A549 (cell line): ENCODE results near the gene SRGAP1. TPM values are rescaled to one million over a fixed set of nuclear protein-coding genes. Genes with fewer than 3 reads are reported as not detected.

Experiments used
- ATAC-seq, 2 experiments: fragments of 200-7000 bp in 1 of 2; fragments of >200 bp in 1 of 2; cut with Nextera tagmentation in 1 of 2; cut with Tn5 transposase in 1 of 2; 3 replicates each; pipeline versions ENCODE4 v1.8.0 to v1.9.1; 2018 to 2020; ENCODE audit warnings: mild to moderate bottlenecking in 1 of 2, moderate library complexity in 1 of 2
- CTCF ChIA-PET: fragments of 300-600 bp; sonication (Branson Sonifier 250); formaldehyde crosslinking; extraction: SDS; loops from one replicate; lab custom pipeline; 2021; ENCODE audit warnings: antibody characterized with exemption, inconsistent platforms; lab: Yijun Ruan, JAX
- POLR2A ChIA-PET: fragments of 350-600 bp; formaldehyde crosslinking; extraction: SDS; loops from one replicate; lab custom pipeline; 2021; ENCODE audit warnings: antibody characterized with exemption, inconsistent platforms; lab: Yijun Ruan, JAX
- DNase-seq, 2 experiments: peaks; one replicate each; pipeline versions ENCODE4 v3.0.0 to v3.0.0-alpha.2; 2011 to 2016; ENCODE audit warnings: low read depth in 1 of 2, low spot score in 1 of 2
- FAIRE-seq: peaks from 2 replicates; lab custom pipeline; 2011; peaks lifted over from hg19 to GRCh38; lab: Jason Lieb, UNC
- H3K27ac ChIP-seq, 2 experiments: fragments of >200 bp; sonication (Bioruptor Twin); formaldehyde crosslinking; 3 replicates each; pipeline ENCODE4 v1.5.1; 2016 to 2017
- H3K4me1 ChIP-seq: fragments of >200 bp; sonication (Bioruptor Twin); formaldehyde crosslinking; 3 replicates; pipeline ENCODE4 v1.6.1; 2016
- H3K4me2 ChIP-seq: fragments of >200 bp; sonication (Bioruptor Twin); formaldehyde crosslinking; 3 replicates; pipeline ENCODE4 v1.6.1; 2016
- H3K4me3 ChIP-seq: fragments of >200 bp; sonication (Bioruptor Twin); formaldehyde crosslinking; 3 replicates; pipeline ENCODE4 v1.5.1; 2016
- H3K9me3 ChIP-seq: fragments of >200 bp; sonication (Bioruptor Twin); formaldehyde crosslinking; 3 replicates; pipeline ENCODE4 v1.6.1; 2016
- CBX2 ChIP-seq: fragments of 200-600 bp; sonication (generic); IDR thresholded peaks from 2 replicates; pipeline ENCODE4 v1.6.1; 2016; ENCODE audit warnings: low read depth, mild to moderate bottlenecking, borderline replicate concordance
- EHF ChIP-seq: fragments of 250-450 bp; sonication (Bioruptor Pico); IDR thresholded peaks from 2 replicates; pipeline ENCODE4 v1.5.0; 2020; ENCODE audit warnings: mild to moderate bottlenecking
- FOXS1 ChIP-seq: fragments of 250-450 bp; sonication (Bioruptor Pico); IDR thresholded peaks from 2 replicates; pipeline ENCODE4 v1.5.0; 2020; ENCODE audit warnings: mild to moderate bottlenecking, moderate library complexity
- GATA3 ChIP-seq: IDR thresholded peaks from 2 replicates; pipeline ENCODE4 v1.6.1; 2012; ENCODE audit warnings: borderline replicate concordance
- HEYL ChIP-seq: fragments of 250-450 bp; sonication (Bioruptor Pico); IDR thresholded peaks from 2 replicates; pipeline ENCODE4 v1.8.0; 2021; ENCODE audit warnings: mild to moderate bottlenecking, moderate library complexity
- JUNB ChIP-seq: fragments of >200 bp; sonication (Bioruptor Twin); formaldehyde crosslinking; IDR thresholded peaks from 2 replicates; pipeline ENCODE4 v1.6.1; 2016
- KDM5A ChIP-seq: fragments of 200-600 bp; sonication (generic); IDR thresholded peaks from 2 replicates; pipeline ENCODE4 v1.6.1; 2016; ENCODE audit warnings: antibody characterized with exemption, mild to moderate bottlenecking
- NFE2L2 ChIP-seq: fragments of 150-350 bp; conservative IDR thresholded peaks from 2 replicates; pipeline ENCODE4 v1.6.1; 2014; ENCODE audit warnings: low read length
- NPAS2 ChIP-seq: fragments of 250-450 bp; sonication (Bioruptor Pico); IDR thresholded peaks from 2 replicates; pipeline ENCODE4 v1.8.0; 2022; ENCODE audit warnings: mild to moderate bottlenecking, moderate library complexity, borderline replicate concordance
- NR3C1 ChIP-seq: fragments of >200 bp; sonication (Bioruptor Twin); formaldehyde crosslinking; IDR thresholded peaks from 3 replicates; pipeline ENCODE4 v1.6.1; 2017
- PHF8 ChIP-seq: fragments of 200-600 bp; sonication (generic); IDR thresholded peaks from 2 replicates; pipeline ENCODE4 v1.6.1; 2016; ENCODE audit warnings: low read depth, mild to moderate bottlenecking, antibody characterized with exemption, moderate library complexity, borderline replicate concordance
- POLR2A ChIP-seq: IDR thresholded peaks from 2 replicates; pipeline ENCODE4 v1.6.1; 2012; ENCODE audit warnings: mild to moderate bottlenecking, low read length
- POLR2AphosphoS2 ChIP-seq: conservative IDR thresholded peaks from 2 replicates; pipeline ENCODE4 v1.6.1; 2012; ENCODE audit warnings: low read length, improper control_type of control experiment, inconsistent platforms
- RARB ChIP-seq: fragments of 250-450 bp; sonication (Bioruptor Pico); IDR thresholded peaks from 2 replicates; pipeline ENCODE4 v1.8.0; 2021; ENCODE audit warnings: mild to moderate bottlenecking, moderate library complexity
- SMC3 ChIP-seq: fragments of >200 bp; sonication (Bioruptor Twin); formaldehyde crosslinking; IDR thresholded peaks from 3 replicates; pipeline ENCODE4 v1.6.1; 2018; ENCODE audit warnings: inconsistent platforms
- SREBF2 ChIP-seq: fragments of 450-650 bp; IDR thresholded peaks from 2 replicates; pipeline ENCODE4 v1.6.1; 2014; ENCODE audit warnings: mild to moderate bottlenecking, moderate library complexity
- TFCP2L1 ChIP-seq: fragments of 250-450 bp; sonication (Bioruptor Pico); IDR thresholded peaks from 2 replicates; pipeline ENCODE4 v1.5.0; 2021; ENCODE audit warnings: mild to moderate bottlenecking
- TP53 ChIP-seq: fragments of 250-450 bp; sonication (Bioruptor Pico); IDR thresholded peaks from 2 replicates; pipeline ENCODE4 v1.5.0; 2021; ENCODE audit warnings: mild to moderate bottlenecking, moderate library complexity
- ZC3H11A ChIP-seq: fragments of 450-650 bp; IDR thresholded peaks from 2 replicates; pipeline ENCODE4 v1.6.1; 2014; ENCODE audit warnings: antibody characterized with exemption, mild to moderate bottlenecking
- ZNF302 ChIP-seq: fragments of 250-450 bp; sonication (Bioruptor Pico); IDR thresholded peaks from 2 replicates; pipeline ENCODE4 v1.9.0; 2021; ENCODE audit warnings: inconsistent platforms, mild to moderate bottlenecking, moderate library complexity
- WGBS: methylation state at CpG from one replicate; pipeline ENCODE4 v1.1.6; 2017; ENCODE audit errors: missing lambda C conversion rate; 5-methylcytosine and 5-hydroxymethylcytosine counted together
- polyA plus RNA-seq, 4 experiments: library from polyadenylated mRNA; depleted of rRNA in 3 of 4; stranded (reverse); fragments of >200 nt; fragmentation: RNase III in 1 of 4; extraction: RNeasy Plus Mini Kit Qiagen cat#74134 plus additional on column Dnase treatment in 1 of 4; gene quantifications; 2 replicates in 3 of 4; 3 replicates in 1 of 4; pipeline ENCODE4 v1.2.3, GENCODE V29; 2011 to 2017
- TF ChIP-seq, protein P1 (sequence below): fragments of >200 bp; sonication (Bioruptor Twin); formaldehyde crosslinking; IDR thresholded peaks from 3 replicates; pipeline ENCODE4 v1.5.1; 2016
- TF ChIP-seq, protein P2 (sequence below): fragments of 450-650 bp; IDR thresholded peaks from 2 replicates; pipeline ENCODE4 v1.6.1; 2014; ENCODE audit warnings: antibody characterized with exemption
- TF ChIP-seq, protein P3 (sequence below): IDR thresholded peaks from 2 replicates; pipeline ENCODE4 v1.6.1; 2012
- TF ChIP-seq, protein P4 (sequence below): fragments of 200-600 bp; sonication (generic); IDR thresholded peaks from 2 replicates; pipeline ENCODE4 v1.6.1; 2016; ENCODE audit warnings: antibody characterized with exemption, mild to moderate bottlenecking, moderate library complexity

Gene SRGAP1
- polyA plus RNA-seq, 2 of the 4 experiments (the other 2 are of a cell fraction), result 7.9 to 22.9 TPM

DNA sequence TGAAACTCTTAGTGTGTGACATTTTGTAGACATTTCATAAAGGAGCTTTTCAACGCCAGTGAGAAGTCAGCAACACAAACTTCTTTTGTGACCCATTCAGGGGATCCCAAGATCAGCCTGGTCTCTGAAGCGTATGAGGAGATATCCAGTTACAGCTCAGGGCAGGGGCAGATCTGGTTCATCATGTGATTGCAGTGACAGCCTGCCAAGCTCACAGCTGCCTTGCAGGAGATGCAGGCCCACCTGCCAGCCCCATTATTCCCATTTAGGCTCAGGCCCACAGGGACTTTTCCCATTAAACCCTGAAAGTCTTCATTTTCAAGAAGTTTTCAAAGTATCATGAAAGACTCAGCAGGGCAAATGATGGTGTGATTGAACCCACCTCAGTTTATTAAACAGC, 38.3 kb downstream of the SRGAP1 start:
- WGBS, result 78% methylated on average over 2 of the region's 2 CpGs
- H3K9me3 ChIP-seq, result no peaks in the 10 kb centered on the region
- H3K4me2 ChIP-seq, result no peak overlapping the region
- FAIRE-seq, result no peak
- ATAC-seq, result peak in 1 of 2 experiments; percentile 47; a peak in 2 of 6 replicates
- peak overlapping the region; percentile 11 to 41; a peak in 3 of 6 replicates for H3K27ac ChIP-seq
- peaks cover 29% of the 10 kb centered on the region for H3K4me1 ChIP-seq
- no peak for DNase-seq
- TF ChIP-seq NFE2L2, result no peak
- no peak for TF ChIP-seq CBX2
- TF ChIP-seq TFCP2L1, result no peak
- TF ChIP-seq, protein P1, sequence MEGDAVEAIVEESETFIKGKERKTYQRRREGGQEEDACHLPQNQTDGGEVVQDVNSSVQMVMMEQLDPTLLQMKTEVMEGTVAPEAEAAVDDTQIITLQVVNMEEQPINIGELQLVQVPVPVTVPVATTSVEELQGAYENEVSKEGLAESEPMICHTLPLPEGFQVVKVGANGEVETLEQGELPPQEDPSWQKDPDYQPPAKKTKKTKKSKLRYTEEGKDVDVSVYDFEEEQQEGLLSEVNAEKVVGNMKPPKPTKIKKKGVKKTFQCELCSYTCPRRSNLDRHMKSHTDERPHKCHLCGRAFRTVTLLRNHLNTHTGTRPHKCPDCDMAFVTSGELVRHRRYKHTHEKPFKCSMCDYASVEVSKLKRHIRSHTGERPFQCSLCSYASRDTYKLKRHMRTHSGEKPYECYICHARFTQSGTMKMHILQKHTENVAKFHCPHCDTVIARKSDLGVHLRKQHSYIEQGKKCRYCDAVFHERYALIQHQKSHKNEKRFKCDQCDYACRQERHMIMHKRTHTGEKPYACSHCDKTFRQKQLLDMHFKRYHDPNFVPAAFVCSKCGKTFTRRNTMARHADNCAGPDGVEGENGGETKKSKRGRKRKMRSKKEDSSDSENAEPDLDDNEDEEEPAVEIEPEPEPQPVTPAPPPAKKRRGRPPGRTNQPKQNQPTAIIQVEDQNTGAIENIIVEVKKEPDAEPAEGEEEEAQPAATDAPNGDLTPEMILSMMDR, result no peak
- TF ChIP-seq, protein P2, sequence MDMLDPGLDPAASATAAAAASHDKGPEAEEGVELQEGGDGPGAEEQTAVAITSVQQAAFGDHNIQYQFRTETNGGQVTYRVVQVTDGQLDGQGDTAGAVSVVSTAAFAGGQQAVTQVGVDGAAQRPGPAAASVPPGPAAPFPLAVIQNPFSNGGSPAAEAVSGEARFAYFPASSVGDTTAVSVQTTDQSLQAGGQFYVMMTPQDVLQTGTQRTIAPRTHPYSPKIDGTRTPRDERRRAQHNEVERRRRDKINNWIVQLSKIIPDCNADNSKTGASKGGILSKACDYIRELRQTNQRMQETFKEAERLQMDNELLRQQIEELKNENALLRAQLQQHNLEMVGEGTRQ, result no peak
- TF ChIP-seq NR3C1, result no peak
- no peak for TF ChIP-seq FOXS1 (CRISPR knock-in tag)
- TF ChIP-seq SMC3, result no peak
- TF ChIP-seq TP53 (CRISPR knock-in tag), result no peak
- TF ChIP-seq GATA3, result no peak
- no peak for TF ChIP-seq EHF (CRISPR knock-in tag)
- TF ChIP-seq SREBF2, result no peak
- no peak for TF ChIP-seq ZC3H11A
- TF ChIP-seq, protein P3, sequence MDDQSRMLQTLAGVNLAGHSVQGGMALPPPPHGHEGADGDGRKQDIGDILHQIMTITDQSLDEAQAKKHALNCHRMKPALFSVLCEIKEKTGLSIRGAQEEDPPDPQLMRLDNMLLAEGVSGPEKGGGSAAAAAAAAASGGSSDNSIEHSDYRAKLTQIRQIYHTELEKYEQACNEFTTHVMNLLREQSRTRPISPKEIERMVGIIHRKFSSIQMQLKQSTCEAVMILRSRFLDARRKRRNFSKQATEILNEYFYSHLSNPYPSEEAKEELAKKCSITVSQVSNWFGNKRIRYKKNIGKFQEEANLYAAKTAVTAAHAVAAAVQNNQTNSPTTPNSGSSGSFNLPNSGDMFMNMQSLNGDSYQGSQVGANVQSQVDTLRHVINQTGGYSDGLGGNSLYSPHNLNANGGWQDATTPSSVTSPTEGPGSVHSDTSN, result no peak
- no peak for TF ChIP-seq ZNF302 (CRISPR knock-in tag)
- TF ChIP-seq PHF8, result no peak
- no peak for TF ChIP-seq JUNB
- CTCF ChIA-PET, result interaction anchor here (1.6 to 2.2 kb wide), 2 partner anchors 22 to 39 kb away, joined by 3 to 8 read pairs; partner anchors contain the start of gene SRGAP1
- no peak overlapping the region for H3K4me3 ChIP-seq
- POLR2A ChIA-PET, result no interaction called here

DNA sequence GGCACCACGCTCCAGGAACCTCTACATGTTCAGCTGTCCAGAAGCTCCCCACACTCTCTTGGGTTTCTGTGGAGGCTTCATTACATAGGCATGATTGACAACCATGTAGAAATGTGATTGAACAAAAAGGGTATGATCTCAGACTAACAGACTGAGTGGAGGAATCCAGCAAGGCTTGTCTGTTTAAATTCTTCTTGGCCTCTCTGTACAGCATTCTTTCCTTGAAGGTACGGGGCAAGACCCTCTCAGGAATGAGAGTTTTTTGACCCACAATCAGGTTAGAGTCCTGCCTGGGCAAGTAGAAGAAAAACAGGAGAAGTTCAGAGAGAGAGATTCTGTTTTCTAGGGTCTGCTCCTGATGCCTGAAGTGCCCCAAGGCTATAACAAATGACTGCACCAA, 40.9 kb downstream of the SRGAP1 start:
- DNase-seq, result no peak
- POLR2A ChIA-PET, result no interaction called here
- Histone ChIP-seq H3K4me3 (no peak overlapping the region), H3K27ac (peak overlapping the region; percentile 11 to 58; a peak in 3 of 6 replicates), H3K4me2 (no peak overlapping the region), H3K9me3 (no peaks in the 10 kb centered on the region), H3K4me1 (peaks cover 49% of the 10 kb centered on the region)
- no peak for FAIRE-seq
- ATAC-seq, result no peak
- 91% methylated on average over 2 of the region's 2 CpGs for WGBS
- no peak for TF ChIP-seq POLR2AphosphoS2
- no peak for TF ChIP-seq NPAS2 (CRISPR knock-in tag)
- TF ChIP-seq FOXS1 (CRISPR knock-in tag), result no peak
- TF ChIP-seq KDM5A, result no peak
- no peak for TF ChIP-seq POLR2A
- TF ChIP-seq PHF8, result no peak
- TF ChIP-seq, protein P4, sequence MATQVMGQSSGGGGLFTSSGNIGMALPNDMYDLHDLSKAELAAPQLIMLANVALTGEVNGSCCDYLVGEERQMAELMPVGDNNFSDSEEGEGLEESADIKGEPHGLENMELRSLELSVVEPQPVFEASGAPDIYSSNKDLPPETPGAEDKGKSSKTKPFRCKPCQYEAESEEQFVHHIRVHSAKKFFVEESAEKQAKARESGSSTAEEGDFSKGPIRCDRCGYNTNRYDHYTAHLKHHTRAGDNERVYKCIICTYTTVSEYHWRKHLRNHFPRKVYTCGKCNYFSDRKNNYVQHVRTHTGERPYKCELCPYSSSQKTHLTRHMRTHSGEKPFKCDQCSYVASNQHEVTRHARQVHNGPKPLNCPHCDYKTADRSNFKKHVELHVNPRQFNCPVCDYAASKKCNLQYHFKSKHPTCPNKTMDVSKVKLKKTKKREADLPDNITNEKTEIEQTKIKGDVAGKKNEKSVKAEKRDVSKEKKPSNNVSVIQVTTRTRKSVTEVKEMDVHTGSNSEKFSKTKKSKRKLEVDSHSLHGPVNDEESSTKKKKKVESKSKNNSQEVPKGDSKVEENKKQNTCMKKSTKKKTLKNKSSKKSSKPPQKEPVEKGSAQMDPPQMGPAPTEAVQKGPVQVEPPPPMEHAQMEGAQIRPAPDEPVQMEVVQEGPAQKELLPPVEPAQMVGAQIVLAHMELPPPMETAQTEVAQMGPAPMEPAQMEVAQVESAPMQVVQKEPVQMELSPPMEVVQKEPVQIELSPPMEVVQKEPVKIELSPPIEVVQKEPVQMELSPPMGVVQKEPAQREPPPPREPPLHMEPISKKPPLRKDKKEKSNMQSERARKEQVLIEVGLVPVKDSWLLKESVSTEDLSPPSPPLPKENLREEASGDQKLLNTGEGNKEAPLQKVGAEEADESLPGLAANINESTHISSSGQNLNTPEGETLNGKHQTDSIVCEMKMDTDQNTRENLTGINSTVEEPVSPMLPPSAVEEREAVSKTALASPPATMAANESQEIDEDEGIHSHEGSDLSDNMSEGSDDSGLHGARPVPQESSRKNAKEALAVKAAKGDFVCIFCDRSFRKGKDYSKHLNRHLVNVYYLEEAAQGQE, result no peak
- TF ChIP-seq RARB (CRISPR knock-in tag), result no peak
- no peak for TF ChIP-seq HEYL (CRISPR knock-in tag)
- CTCF ChIA-PET, result no interaction called here
